Transverse colon (tissue), 4 donors: ENCODE results near the gene BIN2. TPM values are rescaled to one million over a fixed set of nuclear protein-coding genes. Genes with fewer than 3 reads are reported as not detected.
"Not testable (repeated sequence)": the region's sequence is repeated elsewhere in the genome, so short reads cannot be mapped to it uniquely, and the experiment has no call there.

Source experiments
- DNase-seq: peaks from one replicate; pipeline ENCODE4 v3.0.0-alpha.2; 2019
- H3K27ac ChIP-seq, 4 donors: fragments of 200-600 bp; sonication (generic); 2 replicates each; pipeline ENCODE4 v1.5.1; 2016 to 2018; ENCODE audit warnings: inconsistent platforms in 4 of 4
- H3K27me3 ChIP-seq: fragments of 200-600 bp; sonication (generic); 2 replicates; pipeline ENCODE4 v1.5.1; 2017; ENCODE audit warnings: inconsistent platforms
- H3K36me3 ChIP-seq, 4 donors: fragments of 200-600 bp; sonication (generic); 2 replicates each; pipeline ENCODE4 v1.5.1; 2017 to 2019; ENCODE audit warnings: inconsistent platforms in 4 of 4
- H3K4me1 ChIP-seq, 4 donors: fragments of 200-600 bp; sonication (generic); 2 replicates each; pipeline ENCODE4 v1.5.1; 2017 to 2020; ENCODE audit warnings: inconsistent platforms in 4 of 4
- H3K4me3 ChIP-seq, 4 donors: fragments of 200-600 bp; sonication (generic); 1 replicate in 1 of 4; 2 replicates in 3 of 4; pipeline versions ENCODE4 v1.5.1 to v1.6.1; 2017 to 2019; ENCODE audit warnings: inconsistent platforms in 4 of 4
- H3K9me3 ChIP-seq, 2 donors: fragments of 200-600 bp; sonication (generic); 2 replicates each; pipeline ENCODE4 v1.5.1; 2017 to 2019; ENCODE audit warnings: inconsistent platforms in 2 of 2
- EP300 ChIP-seq: sonication (generic); formaldehyde crosslinking; IDR thresholded peaks from one replicate; pipeline ENCODE4 v1.6.1; 2017; ENCODE audit warnings: antibody characterized with exemption, low read depth
- POLR2A ChIP-seq: fragments of 450-650 bp; IDR thresholded peaks from one replicate; pipeline ENCODE4 v1.6.1; 2016; ENCODE audit warnings: antibody characterized with exemption, mild to moderate bottlenecking, moderate library complexity
- POLR2AphosphoS5 ChIP-seq, 3 donors: sonication (generic); formaldehyde crosslinking; IDR thresholded peaks; one replicate each; pipeline ENCODE4 v1.6.1; 2016; ENCODE audit warnings: antibody characterized with exemption in 3 of 3
- WGBS, 2 donors: methylation state at CpG; one replicate each; pipeline ENCODE4 v1.1.5; 2018; ENCODE audit warnings: low coverage in 1 of 2; 5-methylcytosine and 5-hydroxymethylcytosine counted together
- in situ Hi-C, 4 donors: fragments of 200-750 bp; cut with MboI; loops; one replicate each; pipeline versions ENCODE4 v1.15.0 to v1.15.1; 2017; ENCODE audit warnings: low sequenced_read_pairs in 3 of 4, low pct_ligation_motif_present in 1 of 4, low pct_unique_long_range_greater_than_20kb in 1 of 4
- intact Hi-C: fragments of 100-400 bp; cut with DNase I; formaldehyde crosslinking; loops from one replicate; pipeline ENCODE4 v1.15.1; 2023; ENCODE audit warnings: low total_unique reads
- total RNA-seq, 4 donors: library from RNA; depleted of rRNA; stranded (reverse); fragments of >200 nt; gene quantifications; one replicate each; pipeline ENCODE4 v1.1.0, GENCODE V29; 2016
- TF ChIP-seq, protein P1 (sequence below), 5 experiments: fragments of 200-600 bp in 3 of 5; fragments of 450-650 bp in 2 of 5; sonication (generic) in 3 of 5; IDR thresholded peaks; 1 replicate in 2 of 5; 2 replicates in 3 of 5; pipeline ENCODE4 v1.5.1; 2016 to 2017; ENCODE audit warnings: antibody characterized with exemption in 5 of 5, inconsistent platforms in 3 of 5, mild to moderate bottlenecking in 2 of 5, moderate library complexity in 1 of 5

Gene BIN2
- total RNA-seq, 4 donors from 2014 or later: 4.0 to 28.8 (median 9.0) TPM

DNA sequence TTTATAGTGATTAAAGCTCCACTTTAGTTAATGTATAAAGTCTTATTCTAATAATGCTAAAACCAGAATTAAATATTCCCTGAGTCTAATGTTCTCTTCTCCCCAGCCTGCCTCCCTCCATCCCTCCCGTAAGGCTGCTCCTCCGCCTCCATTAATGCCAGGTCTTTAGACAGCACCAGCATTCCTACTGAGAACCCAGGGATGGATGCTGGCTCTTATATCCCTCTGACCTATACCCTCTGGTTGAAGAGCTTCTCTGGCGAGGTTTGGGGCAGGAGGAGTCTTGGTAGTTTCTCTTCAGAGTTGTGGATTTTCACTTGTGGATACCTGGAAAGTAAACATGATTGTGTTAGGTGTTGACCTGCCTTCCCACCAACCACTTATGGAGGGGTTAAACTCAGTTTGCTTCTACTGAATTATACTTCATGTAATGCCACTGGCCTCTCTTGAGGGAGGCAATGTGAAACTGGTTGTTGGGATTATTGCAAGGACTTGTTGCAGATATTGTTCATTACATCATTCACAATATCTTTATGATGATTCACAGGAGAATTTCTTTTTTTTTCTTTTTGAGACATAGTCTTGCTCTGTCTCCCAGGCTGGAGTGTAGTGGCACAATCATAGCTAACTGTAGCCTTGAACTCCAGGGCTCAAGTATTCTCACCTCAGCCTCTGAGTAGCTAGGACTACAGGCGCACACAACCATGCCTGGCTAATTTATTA lies 42.6 kb downstream of the BIN2 start:
- Histone ChIP-seq H3K4me1 (no peaks in the 10 kb centered on the region), H3K27me3 (no peaks in the 10 kb centered on the region), H3K4me3 (no peak overlapping the region), H3K9me3 (no peaks in the 10 kb centered on the region), H3K27ac (no peak overlapping the region), H3K36me3 (no peaks in the 10 kb centered on the region)
- no peak for DNase-seq
- TF ChIP-seq EP300 (no peak), POLR2A (no peak), POLR2AphosphoS5 (IDR thresholded peaks at IDR 0.05) (no peak)
- TF ChIP-seq, protein P1, sequence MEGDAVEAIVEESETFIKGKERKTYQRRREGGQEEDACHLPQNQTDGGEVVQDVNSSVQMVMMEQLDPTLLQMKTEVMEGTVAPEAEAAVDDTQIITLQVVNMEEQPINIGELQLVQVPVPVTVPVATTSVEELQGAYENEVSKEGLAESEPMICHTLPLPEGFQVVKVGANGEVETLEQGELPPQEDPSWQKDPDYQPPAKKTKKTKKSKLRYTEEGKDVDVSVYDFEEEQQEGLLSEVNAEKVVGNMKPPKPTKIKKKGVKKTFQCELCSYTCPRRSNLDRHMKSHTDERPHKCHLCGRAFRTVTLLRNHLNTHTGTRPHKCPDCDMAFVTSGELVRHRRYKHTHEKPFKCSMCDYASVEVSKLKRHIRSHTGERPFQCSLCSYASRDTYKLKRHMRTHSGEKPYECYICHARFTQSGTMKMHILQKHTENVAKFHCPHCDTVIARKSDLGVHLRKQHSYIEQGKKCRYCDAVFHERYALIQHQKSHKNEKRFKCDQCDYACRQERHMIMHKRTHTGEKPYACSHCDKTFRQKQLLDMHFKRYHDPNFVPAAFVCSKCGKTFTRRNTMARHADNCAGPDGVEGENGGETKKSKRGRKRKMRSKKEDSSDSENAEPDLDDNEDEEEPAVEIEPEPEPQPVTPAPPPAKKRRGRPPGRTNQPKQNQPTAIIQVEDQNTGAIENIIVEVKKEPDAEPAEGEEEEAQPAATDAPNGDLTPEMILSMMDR (IDR thresholded peaks at IDR 0.05): no peak
- in situ Hi-C loops: no loop called here
- 89% methylated on average over 4 of the region's 4 CpGs; no CpG with 5 or more reads in 1 of the 2 donors for WGBS, 2 donors
- intact Hi-C loops: no loop called here

DNA sequence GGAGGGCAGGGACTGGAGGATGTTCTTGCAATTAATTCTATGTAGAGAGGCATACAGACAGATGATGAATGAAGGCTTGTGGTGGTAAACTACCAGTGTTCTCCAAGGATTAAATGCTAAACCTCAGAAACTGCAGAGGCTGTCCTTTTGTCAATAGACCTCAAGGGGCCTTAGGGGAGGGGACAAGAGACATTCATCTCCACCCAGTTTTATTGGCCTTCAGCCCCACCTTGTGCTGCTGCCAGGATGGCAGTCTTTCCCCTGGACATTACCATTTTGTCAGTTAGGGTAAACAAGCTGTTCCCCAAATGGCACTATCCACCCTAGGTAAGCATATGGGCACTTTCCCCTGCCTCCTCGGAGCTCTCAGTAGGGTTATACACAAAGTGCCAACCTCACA lies 48.9 kb downstream of the BIN2 start:
- 71% methylated on average over 1 of the region's 1 CpG; no CpG with 5 or more reads in 1 of the 2 donors for WGBS, 2 donors
- Histone ChIP-seq H3K4me3 (no peak overlapping the region), H3K27ac (peak overlapping the region; percentile 81 to 95 (median 92)), H3K27me3 (peaks cover 4% of the 10 kb centered on the region), H3K36me3 (no peaks in the 10 kb centered on the region), H3K4me1 (peaks cover 0 to 33% (median 21%) of the 10 kb centered on the region in 4 donors), H3K9me3 (no peaks in the 10 kb centered on the region)
- intact Hi-C loops: no loop called here
- TF ChIP-seq EP300: no peak
- TF ChIP-seq, protein P1 (IDR thresholded peaks at IDR 0.05): peak in 1 of 5 experiments; percentile 12
- in situ Hi-C loops: no loop called here
- DNase-seq: peak; percentile 67

DNA sequence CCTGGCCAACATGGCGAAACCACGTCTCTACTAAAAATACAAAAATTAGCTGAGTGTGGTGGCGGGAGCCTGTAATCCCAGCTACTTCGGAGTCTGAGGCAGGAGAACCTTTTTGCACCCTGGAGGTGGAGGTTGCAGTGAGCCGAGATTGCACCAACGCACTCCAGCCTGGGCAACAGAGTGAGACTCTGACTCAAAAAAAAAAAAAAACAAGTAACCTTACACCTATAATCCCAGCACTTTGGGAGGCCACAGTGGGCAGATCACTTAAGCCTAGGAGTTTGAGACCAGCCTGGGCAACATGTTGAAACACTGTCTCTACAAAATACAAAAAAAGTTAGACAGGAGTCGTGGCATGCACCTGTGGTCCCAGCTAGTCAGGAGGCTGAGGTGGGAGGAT lies 51.2 kb downstream of the BIN2 start:
- H3K27me3 ChIP-seq, intact Hi-C loops, H3K4me3 ChIP-seq, H3K36me3 ChIP-seq, DNase-seq, H3K9me3 ChIP-seq: not testable (repeated sequence)
- H3K4me1 ChIP-seq: peaks cover 0 to 33% (median 21%) of the 10 kb centered on the region in 4 donors
- 80 to 86% methylated on average over 2 to 7 of the region's 7 CpGs for WGBS, 2 donors
- peak overlapping the region; percentile 89 to 95 (median 92) for H3K27ac ChIP-seq
- in situ Hi-C loops: loop anchor here in 1 of 4 donors (5.0 kb wide), 1 partner anchor 69 kb away; no protein-coding TSS in a partner anchor

DNA sequence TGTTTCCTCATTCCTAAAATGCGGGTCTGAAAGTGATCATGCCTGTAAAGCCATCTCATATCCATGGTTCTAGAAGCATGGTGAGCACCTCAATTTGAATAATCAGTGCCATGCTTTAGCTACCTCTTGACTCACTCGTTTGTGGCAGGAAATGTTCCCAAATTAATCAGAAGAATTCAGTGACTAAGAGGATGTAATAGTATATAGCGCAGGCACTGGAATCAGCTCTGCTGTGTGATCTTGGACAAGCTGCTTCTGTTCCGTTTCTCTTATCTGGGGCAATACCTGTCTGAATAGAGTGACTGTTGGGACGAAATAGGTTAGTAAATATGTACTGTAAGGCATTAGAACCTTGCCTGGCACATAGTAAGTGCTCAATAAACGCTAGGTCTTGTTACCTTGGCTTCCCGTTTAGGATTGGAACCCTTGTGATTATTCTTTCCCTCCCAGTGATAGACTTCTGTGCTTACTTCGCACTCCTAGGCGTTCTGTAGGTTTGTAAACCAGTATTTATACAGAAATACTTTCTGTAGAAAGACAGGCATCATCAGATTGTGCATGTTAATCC lies 52.9 kb downstream of the BIN2 start:
- H3K27me3 ChIP-seq: peaks cover 4% of the 10 kb centered on the region
- H3K27ac ChIP-seq: peak overlapping the region; percentile 89 to 95 (median 92)
- no peaks in the 10 kb centered on the region for H3K36me3 ChIP-seq
- no peak for DNase-seq
- in situ Hi-C loops: loop anchor here in 1 of 4 donors (5.0 kb wide), 1 partner anchor 71 kb away; no protein-coding TSS in a partner anchor
- H3K9me3 ChIP-seq: no peaks in the 10 kb centered on the region
- peak in 1 of 3 donors; percentile 72 for TF ChIP-seq POLR2AphosphoS5 (IDR thresholded peaks at IDR 0.05)
- TF ChIP-seq, protein P1 (IDR thresholded peaks at IDR 0.05): no peak
- TF ChIP-seq POLR2A: peak; percentile 10
- intact Hi-C loops: no loop called here
- WGBS, 2 donors: 33 to 56% methylated on average over 7 to 9 of the region's 9 CpGs
- H3K4me3 ChIP-seq: peak overlapping the region in 2 of 4 donors; percentile 72 to 80
- peaks cover 0 to 39% (median 24%) of the 10 kb centered on the region in 4 donors for H3K4me1 ChIP-seq
